NCI-H526 treated with DMSO at 0.1 percent for 48 hours (cell line): Measurements from ENCODE around the gene PAF1.
A peak's percentile ranks its signal among the peaks of the same experiment; 100 is the strongest.
"Not testable (repeated sequence)": the region's sequence is repeated elsewhere in the genome, so short reads cannot be mapped to it uniquely, and the experiment has no call there.

Experiments
- DNase-seq: peaks from one replicate; lab custom pipeline; 2025; lab: John Stamatoyannopoulos, UW

Gene PAF1

DNA sequence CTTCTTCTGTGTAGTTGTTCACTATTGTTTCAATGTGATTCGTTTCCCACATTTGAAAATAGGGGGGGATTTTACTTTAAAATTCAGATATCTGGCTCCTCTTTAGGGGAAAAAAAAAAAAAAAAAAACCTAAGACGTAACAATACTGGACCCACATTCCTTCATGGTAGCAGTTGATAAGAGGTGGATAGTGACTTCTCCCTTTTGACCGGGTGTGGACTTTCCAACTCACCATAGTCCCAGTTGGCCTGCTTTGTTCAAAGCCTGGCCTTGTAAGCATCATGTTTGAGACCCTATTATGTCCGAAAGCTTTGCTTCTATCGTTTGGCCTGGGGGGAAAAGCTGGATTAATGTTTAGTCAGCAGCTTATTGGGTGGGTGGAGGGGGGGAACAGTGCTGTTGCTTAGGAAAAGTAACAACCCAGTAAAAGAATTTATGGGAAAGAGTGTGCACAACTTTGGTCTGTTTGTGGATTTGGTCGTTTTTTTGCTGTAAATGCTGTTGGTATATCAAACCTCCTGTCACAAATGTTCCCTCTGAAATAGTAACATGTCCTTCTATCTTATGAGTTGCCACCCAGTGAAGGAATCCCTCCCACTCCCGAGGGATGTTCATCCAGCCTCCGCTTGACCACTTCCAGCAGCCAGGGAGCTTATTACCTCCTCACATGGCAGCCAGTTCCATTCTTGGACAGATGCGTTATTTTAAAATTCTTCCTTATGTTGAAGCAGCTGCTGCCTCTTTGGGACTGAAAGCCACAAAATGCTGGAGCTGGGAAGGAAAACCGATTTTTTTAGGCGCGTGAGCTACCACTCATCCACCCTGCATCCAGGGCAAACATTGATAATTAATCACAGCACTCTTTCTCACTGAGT, 38.3 kb downstream of the PAF1 start:
- DNase-seq = no peak

DNA sequence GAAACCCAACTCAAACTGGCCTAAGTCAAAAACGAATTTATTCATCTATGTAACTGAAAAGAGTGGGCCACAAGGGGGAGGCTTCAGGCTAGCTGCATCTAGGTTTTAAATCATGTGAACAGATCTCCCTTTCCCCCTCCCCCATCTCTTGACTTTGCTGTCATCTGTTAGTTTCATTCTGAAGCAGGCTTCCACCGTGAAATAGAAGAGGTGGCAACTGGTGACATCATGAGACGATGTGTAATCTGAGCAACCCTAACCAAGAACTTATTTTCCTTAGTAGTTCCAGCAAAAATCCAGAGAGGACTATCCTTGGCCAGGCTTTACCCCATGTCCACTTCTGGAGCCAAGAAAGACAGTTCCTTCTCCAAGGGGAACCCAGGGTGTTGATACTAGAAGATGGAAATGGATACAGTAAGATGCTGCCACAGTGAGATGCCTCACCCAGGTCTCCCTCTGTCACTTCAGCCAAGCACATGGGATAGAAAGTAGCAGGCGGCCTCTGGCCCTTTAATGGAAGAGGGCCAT, 39.3 kb downstream of the PAF1 start:
- no peak for DNase-seq

DNA sequence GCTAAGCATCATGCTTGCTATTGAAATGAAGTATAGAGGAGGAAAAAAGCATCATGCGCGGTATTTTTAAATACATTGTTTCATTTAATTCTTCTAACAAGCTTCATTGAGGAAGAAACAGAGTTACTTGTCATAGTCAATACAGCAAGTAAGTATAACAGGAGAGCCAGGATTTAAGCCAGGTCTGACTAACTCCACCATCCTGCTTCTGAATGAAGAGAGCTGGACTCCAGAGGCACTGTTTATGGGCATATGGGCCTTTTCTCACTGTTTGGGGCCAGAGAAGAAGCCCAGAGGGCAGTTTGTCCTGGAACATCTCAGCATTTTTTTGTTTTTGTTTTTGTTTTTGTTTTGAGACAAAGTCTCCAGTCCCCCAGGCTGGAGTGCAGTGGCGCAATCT, 40.8 kb downstream of the PAF1 start:
- no peak for DNase-seq

DNA sequence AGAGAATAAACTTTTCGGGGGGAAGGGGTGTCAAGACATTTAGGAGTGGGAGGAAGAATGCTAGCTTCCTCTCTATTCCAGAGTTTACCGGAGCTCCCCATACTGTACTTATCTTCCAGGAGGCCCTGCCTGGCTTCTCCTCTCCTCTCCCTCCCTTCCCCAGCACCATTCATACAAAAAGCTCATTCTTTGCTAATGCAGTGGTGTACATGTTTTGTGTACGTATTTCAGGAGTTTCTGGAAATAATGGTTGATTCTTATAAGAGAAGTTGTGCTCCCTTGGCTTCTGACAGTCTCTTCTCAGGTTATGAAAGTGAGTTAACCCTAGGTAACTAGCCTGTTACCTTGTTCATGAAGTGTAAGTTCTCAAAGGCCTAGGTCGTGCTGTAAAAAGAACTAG, 41.6 kb downstream of the PAF1 start:
- no peak for DNase-seq

DNA sequence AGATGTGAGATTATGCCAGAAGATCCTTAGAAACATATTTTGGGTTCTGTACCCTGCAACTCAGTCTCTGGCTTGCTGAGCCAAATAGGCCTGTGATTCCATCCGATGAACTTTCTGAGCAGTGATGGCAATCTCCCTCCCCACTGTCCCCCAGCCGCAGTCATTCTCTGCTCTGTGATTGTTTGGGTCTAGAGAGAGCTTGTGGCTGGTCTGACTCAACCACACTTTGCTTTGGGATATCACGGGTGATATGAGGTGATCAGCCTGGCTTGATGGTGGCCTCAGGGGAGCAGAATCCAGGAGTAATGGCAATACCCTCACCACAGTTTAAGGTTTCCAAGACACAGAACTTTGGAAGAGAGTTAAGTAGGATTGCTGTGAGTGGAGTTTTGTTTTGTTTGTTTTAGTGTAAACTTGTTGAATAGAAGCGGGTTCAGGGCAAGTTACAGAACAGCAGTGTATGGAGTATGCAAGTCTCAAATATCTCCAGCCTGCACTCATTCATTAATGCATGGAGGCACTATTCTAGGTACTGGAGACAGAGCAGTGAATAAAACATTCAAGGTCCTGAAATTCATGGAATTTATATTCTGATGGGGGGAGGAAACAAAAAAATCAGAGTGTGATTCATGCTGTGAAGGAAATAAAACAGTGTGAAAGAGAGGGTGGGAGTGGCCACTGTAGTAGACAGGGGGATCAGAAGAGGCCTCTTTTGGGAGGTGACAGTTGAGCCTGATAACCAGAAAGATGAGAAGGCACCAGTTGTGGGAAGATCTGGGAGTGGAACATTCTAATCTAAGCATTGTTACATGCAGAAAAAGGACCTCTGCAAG, 43.4 kb downstream of the PAF1 start:
- no peak for DNase-seq

DNA sequence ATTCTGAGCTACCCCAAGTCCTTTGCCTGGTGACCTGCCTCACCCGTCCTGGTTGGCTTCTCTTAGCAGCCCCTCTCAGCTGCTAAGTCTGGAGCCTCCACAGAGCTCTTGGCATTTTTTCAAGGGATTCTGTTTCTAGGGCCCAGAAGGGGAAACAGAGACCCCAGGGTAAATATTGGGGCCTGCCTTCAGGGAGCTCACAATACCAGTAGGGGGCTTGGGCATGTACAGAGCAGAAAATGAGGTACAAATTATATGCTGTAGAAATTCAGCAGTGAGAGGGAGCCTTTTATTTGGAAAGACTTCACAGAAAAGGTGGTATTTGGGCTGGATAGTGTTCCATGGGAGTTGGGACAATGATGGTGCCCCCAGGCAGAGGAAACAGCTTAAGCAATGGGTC, 45.0 kb downstream of the PAF1 start:
- no peak for DNase-seq

DNA sequence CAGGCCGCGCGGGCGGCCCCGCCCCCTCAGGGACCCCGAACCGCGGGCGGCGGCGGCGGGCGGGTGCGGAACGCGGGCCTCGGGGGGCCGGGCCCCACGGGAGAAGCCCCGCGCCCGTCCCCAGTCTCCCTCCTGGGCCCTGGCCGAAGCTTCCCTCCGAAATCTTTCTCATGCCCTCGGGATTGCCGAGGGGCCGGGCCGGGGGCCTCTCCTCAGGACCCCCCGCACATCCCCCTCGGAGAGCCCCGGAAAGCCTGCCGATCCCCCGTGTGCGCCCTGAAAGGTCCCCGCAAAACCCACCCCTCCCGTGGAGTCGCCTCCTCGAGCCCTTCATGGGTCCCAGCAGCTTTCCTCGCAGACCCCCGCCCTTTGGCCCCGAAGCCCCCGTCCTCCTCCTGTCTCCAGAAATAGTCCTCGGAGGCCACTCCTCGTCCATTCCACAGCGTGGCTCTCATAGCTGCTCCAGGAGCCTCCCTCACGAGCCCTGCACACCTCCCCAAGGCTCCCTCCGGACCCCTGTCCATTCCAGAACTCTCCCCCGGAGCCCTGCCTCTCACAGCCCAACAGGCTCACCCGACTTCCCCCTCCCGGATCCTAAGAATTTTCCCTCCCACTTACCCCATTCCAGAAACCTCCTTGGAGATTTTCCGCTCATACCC, 48.1 kb downstream of the PAF1 start:
- DNase-seq = no peak

DNA sequence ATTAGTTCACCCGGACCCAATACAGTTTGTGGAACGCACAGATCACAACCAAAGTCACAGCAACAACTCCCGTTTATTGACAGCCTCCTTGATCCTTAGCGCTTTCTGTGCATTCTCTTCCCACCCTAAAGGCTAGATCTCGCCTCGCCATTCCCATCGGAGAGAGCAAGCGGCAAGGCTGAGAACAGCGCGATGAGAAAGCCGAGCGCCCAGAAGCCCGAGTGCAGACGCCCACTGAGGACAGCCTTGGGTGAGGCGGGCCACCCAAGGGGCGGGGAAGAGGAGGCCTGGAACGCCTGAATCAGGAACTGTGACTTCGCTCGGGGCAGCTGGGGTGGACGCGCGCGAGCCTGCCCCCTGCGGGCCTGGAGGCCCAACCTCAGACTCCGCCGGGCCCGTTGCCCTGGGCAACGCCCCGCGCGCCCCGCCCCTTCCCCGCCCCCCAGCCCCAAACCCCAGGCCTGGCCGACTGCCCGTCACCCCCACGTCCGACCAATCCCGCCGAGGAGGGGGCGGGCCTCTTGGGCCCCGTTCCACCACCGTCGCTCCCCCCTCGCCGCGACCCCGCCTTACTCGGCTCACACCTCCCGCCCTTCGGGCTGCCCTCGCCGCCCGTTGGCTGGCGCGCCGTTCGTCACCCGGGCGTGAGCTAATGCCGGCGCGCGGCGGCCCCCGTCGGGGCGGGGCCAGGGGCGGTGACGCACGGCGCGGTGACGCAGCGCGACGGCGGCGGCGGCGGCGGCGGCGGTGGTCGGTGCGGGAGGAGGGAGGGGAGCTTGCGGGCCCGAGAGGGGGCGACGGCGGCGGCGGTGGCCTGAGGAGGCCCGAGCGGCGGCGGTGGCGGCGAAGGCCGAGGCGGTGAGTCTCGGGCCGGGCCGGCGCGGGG, 48.9 kb downstream of the PAF1 start, which contains the start of gene SAMD4B:
Gene SAMD4B, plus strand, starts transcription at position 703 of the 886 bp plus-strand sequence. CDS start 14,473 bp downstream, outside the sequence.
- peak; percentile 99 for DNase-seq

- DNase-seq = peak; percentile 60
Observed at GRCh38 chr19:39341129-39341718, 49.7 kb downstream of the PAF1 start.

- DNase-seq = not testable (repeated sequence)
Observed at GRCh38 chr19:39340156-39340555, 50.8 kb downstream of the PAF1 start.

- DNase-seq = no peak
Observed at GRCh38 chr19:39339674-39340073, 51.2 kb downstream of the PAF1 start.

GRCh38 chr19:39336483-39336882, 54.4 kb downstream of the PAF1 start:
- DNase-seq = no peak
